SH-SY5Y (cell line): Measurements from ENCODE around the gene HACE1.

Source experiments
- GATA2 ChIP-seq: IDR thresholded peaks from 2 replicates; pipeline ENCODE4 v1.6.1; 2011; ENCODE audit warnings: mild to moderate bottlenecking, low read depth, low read length
- GATA3 ChIP-seq: IDR thresholded peaks from 2 replicates; pipeline ENCODE4 v1.6.1; 2011; ENCODE audit warnings: low read depth, mild to moderate bottlenecking, low read length, moderate library complexity

DNA sequence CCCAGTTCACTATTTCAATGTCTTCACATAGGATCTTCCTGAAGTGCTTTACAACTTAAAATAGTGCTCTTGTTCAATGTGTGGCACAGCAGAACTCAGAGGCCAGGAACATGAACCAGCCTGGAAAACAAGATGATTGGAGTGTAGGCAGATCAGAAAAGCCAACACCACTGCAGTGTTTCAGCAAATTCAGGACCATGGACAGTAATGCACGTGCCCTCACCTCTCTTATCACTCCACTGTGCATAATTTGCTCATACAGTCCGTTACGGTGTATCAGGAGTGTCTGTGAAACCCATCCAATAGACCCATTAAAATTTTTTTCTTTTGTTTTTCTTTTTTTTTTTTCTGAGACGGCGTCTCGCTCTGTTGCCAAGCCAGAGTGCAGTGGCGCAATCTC lies 27.6 kb upstream of the HACE1 start:
- TF ChIP-seq GATA2 (no peak), GATA3 (no peak)
